CD4-positive, CD25-positive, alpha-beta regulatory T cell (primary cell): ENCODE measurements around the gene STAMBP. TPM values are rescaled to one million over a fixed set of nuclear protein-coding genes. Genes with fewer than 3 reads are reported as not detected.
A peak's percentile ranks its signal among the peaks of the same experiment; 100 is the strongest.

Experiments used
- ATAC-seq, 2 donors: fragments of 150-1000 bp; cut with Tn5 transposase; one replicate each; pipeline ENCODE4 v1.10.0; 2021; ENCODE audit warnings: low read depth in 2 of 2, moderate number of reproducible peaks in 2 of 2, moderate library complexity in 1 of 2
- DNase-seq, 3 donors: peaks; one replicate each; pipeline versions ENCODE4 v3.0.0 to v3.0.0-alpha.2; 2012 to 2022; ENCODE audit warnings: mixed read lengths in 1 of 3
- H3K27ac ChIP-seq: one replicate; pipeline ENCODE4 v1.7.0; 2013; ENCODE audit warnings: mild to moderate bottlenecking, low read length; ENCODE audit not compliant: insufficient read depth, poor library complexity, severe bottlenecking
- H3K27me3 ChIP-seq: one replicate; pipeline ENCODE4 v1.7.0; 2013; ENCODE audit warnings: low read length; ENCODE audit not compliant: control insufficient read depth, insufficient read depth
- H3K36me3 ChIP-seq: one replicate; pipeline ENCODE4 v1.7.0; 2013; ENCODE audit warnings: mild to moderate bottlenecking, low read length, moderate library complexity; ENCODE audit not compliant: control insufficient read depth, insufficient read depth
- H3K4me1 ChIP-seq: 2 replicates; pipeline ENCODE4 v1.7.0; 2013; ENCODE audit warnings: mild to moderate bottlenecking, low read length; ENCODE audit not compliant: insufficient read depth, control insufficient read depth, poor library complexity, severe bottlenecking
- H3K4me3 ChIP-seq: one replicate; pipeline ENCODE4 v1.7.0; 2013; ENCODE audit warnings: low read depth, mild to moderate bottlenecking, low read length, moderate library complexity
- H3K9me3 ChIP-seq, 2 experiments: 1 replicate in 1 of 2; 2 replicates in 1 of 2; pipeline ENCODE4 v1.7.0; 2013; ENCODE audit warnings: low read length in 2 of 2, mild to moderate bottlenecking in 1 of 2, moderate library complexity in 1 of 2; ENCODE audit not compliant: control insufficient read depth in 2 of 2
- H3K27ac Mint-ChIP-seq, 3 donors: one replicate each; pipeline ENCODE4 v1.8.0; 2020 to 2022; ENCODE audit warnings: mild to moderate bottlenecking in 3 of 3, mixed read lengths in 3 of 3, moderate library complexity in 2 of 3
- H3K27me3 Mint-ChIP-seq: one replicate; pipeline ENCODE4 v1.8.0; 2022; ENCODE audit warnings: mild to moderate bottlenecking, mixed read lengths
- H3K36me3 Mint-ChIP-seq: one replicate; pipeline ENCODE4 v1.8.0; 2020; ENCODE audit warnings: mixed read lengths
- H3K4me1 Mint-ChIP-seq, 4 donors: one replicate each; pipeline ENCODE4 v1.8.0; 2020 to 2022; ENCODE audit warnings: mixed read lengths in 4 of 4, mild to moderate bottlenecking in 1 of 4
- H3K4me3 Mint-ChIP-seq, 4 donors: one replicate each; pipeline ENCODE4 v1.8.0; 2020 to 2022; ENCODE audit warnings: mild to moderate bottlenecking in 4 of 4, mixed read lengths in 4 of 4, moderate library complexity in 3 of 4
- H3K9me3 Mint-ChIP-seq, 7 donors: one replicate each; pipeline ENCODE4 v1.8.0; 2020 to 2022; ENCODE audit warnings: mixed read lengths in 7 of 7, mild to moderate bottlenecking in 3 of 7, moderate library complexity in 2 of 7
- polyA plus RNA-seq, 4 donors: library from polyadenylated mRNA; unstranded; fragments of 300-500 nt; fragmentation: Illumina TruSeq; gene quantifications; one replicate each; pipeline ENCODE4 v1.2.3, GENCODE V29; 2021
- total RNA-seq: library from RNA; stranded (reverse); gene quantifications from one replicate; pipeline ENCODE4 v1.2.3, GENCODE V29; 2022

Gene STAMBP
- total and polyA plus RNA-seq, 5 donors from 2014 or later = 32.9 to 66.4 (median 49.8) TPM

DNA sequence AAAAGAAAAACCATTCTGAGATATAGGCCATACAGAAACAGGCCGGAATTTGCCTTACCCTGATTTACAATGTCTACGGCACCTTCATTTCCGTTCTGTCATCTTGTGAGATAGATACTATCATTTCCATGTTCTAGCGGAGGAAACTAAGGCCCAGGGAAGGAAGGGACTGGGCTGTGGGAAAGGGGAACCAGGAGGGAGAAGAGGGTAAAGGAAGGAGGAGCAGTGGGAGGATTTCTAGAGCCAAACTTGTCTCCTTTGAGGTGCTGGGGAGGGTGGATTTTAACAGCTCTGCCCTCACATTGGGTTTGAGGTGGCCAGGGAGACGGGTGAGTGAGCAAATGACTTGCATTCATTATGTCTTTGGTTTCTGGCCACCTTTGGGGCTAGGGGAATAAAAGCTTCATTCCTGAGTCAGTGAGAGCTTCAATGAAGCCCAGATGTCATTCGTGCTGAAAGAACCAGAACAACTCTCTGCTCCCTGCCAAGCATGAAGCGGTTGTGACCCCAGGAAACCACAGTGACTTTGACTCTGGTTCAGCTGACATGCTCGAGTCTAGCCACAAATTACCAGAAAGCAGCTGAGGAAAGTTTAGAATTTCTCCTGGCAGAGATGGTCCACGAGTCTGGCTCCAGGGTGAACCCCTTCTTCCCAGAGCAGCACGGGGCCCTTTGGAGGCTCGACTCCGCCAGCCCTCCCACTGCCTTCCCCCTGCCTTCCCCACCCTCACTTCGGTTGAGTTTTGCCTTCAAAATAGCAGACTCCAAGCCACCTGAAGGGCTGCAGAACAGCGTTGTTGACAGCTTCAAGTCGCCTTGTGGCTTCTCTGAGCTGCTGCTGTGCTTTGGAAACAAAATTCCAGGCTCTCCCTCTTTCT lies 67.8 kb downstream of the STAMBP start:
- peak overlapping the region; percentile 6 to 81 (median 64) for H3K4me3 Mint-ChIP-seq
- no peaks in the 10 kb centered on the region for H3K9me3 Mint-ChIP-seq
- ATAC-seq = peak; percentile 54
- peak overlapping the region; percentile 65 to 94 (median 83) for H3K27ac Mint-ChIP-seq
- no peaks in the 10 kb centered on the region for H3K9me3 ChIP-seq
- H3K27me3 Mint-ChIP-seq = peaks cover 4% of the 10 kb centered on the region
- H3K4me1 Mint-ChIP-seq = peaks cover 0 to 23% (median 4%) of the 10 kb centered on the region in 4 donors
- no peaks in the 10 kb centered on the region for H3K4me1 ChIP-seq
- peak overlapping the region; percentile 48 for H3K27ac ChIP-seq
- no peaks in the 10 kb centered on the region for H3K27me3 ChIP-seq
- no peaks in the 10 kb centered on the region for H3K36me3 Mint-ChIP-seq
- H3K36me3 ChIP-seq = no peaks in the 10 kb centered on the region
- peak overlapping the region; percentile 7 for H3K4me3 ChIP-seq
- peak in 2 of 3 donors; percentile 26 to 53 for DNase-seq

DNA sequence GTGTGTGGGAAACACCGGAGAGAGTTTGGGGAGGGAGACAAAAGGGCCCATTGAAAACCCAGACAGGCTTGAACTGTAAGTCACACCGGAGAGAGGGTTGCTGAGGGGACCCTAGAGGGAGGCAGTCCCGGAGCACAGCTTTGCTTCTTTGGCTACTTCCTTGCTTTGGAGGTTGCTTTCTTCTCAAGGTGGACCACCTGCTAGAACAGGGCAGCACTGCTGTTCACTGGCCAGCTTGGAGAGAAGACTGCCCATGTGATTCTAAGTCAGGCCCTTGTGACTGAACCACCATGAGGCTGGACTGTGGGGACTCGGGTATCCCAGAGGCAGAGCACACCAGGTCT lies 68.5 kb downstream of the STAMBP start:
- Mint-ChIP-seq H3K27me3 (peaks cover 4% of the 10 kb centered on the region), H3K4me3 (no peak overlapping the region), H3K36me3 (no peaks in the 10 kb centered on the region), H3K27ac (peak overlapping the region in 1 of 3 donors; percentile 83), H3K9me3 (no peaks in the 10 kb centered on the region), H3K4me1 (peaks cover 0 to 23% (median 4%) of the 10 kb centered on the region in 4 donors)
- DNase-seq (no peak), ATAC-seq (no peak)
- Histone ChIP-seq H3K27ac (no peak overlapping the region), H3K36me3 (no peaks in the 10 kb centered on the region), H3K4me1 (no peaks in the 10 kb centered on the region), H3K4me3 (no peak overlapping the region), H3K9me3 (no peaks in the 10 kb centered on the region), H3K27me3 (no peaks in the 10 kb centered on the region)

DNA sequence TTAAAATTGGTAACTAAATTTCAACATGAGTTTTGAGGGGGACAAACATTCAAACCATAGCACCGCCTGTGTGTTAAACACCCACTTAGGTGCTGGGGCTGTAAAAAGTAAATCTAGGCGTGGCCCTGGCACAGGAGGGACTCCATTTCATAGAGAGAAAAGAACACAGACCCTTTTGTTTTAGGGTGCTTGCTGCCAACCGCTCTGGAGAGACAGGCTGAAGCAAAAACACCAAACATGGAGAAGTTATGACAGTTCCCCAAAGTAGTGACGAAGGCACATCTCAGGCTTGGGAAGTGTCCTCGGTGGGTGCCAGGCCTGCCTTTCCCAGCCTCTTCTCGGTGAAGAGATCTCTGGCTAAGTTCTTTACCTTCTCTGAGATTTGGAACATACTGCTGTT lies 69.2 kb downstream of the STAMBP start:
- no peaks in the 10 kb centered on the region for H3K27me3 ChIP-seq
- Mint-ChIP-seq H3K4me3 (no peak overlapping the region), H3K36me3 (no peaks in the 10 kb centered on the region), H3K27ac (no peak overlapping the region), H3K4me1 (peaks cover 0 to 23% (median 4%) of the 10 kb centered on the region in 4 donors), H3K27me3 (peaks cover 4% of the 10 kb centered on the region), H3K9me3 (no peaks in the 10 kb centered on the region)
- ATAC-seq (no peak), DNase-seq (no peak)
- no peak overlapping the region for H3K4me3 ChIP-seq
- no peak overlapping the region for H3K27ac ChIP-seq
- no peaks in the 10 kb centered on the region for H3K36me3 ChIP-seq
- no peaks in the 10 kb centered on the region for H3K4me1 ChIP-seq
- no peaks in the 10 kb centered on the region for H3K9me3 ChIP-seq

DNA sequence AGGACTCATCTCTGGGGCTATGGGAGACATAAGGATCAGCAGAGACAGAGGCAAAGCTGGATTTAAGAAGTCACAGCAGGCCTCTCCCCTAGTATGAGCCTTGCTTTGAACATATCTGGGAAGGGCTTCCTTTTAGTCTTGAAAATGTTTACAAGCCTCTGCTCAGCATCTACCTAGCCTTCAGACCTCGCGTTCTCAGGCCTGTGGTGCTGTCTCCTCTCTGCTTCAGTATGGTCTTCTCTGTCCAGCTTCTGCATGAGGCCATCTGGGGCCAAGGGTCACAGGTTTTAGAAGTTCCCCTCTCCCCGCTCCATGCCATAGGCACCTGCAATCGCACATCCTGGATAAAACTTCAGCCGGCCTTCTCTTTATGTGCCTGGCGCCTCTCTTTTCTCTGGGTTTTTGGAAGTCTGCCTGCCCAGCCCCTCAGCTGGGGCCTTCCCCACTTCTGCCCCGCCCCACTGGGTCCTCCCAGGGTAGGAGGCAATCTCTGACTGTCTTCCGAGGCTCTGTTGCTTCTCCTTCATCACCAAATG lies 71.1 kb downstream of the STAMBP start:
- Histone ChIP-seq H3K27me3 (no peaks in the 10 kb centered on the region), H3K36me3 (no peaks in the 10 kb centered on the region), H3K27ac (no peak overlapping the region), H3K9me3 (no peaks in the 10 kb centered on the region), H3K4me1 (no peaks in the 10 kb centered on the region), H3K4me3 (no peak overlapping the region)
- Mint-ChIP-seq H3K36me3 (no peaks in the 10 kb centered on the region), H3K27me3 (no peaks in the 10 kb centered on the region), H3K4me3 (no peak overlapping the region), H3K27ac (no peak overlapping the region), H3K4me1 (peaks cover 0 to 14% (median 1%) of the 10 kb centered on the region in 4 donors), H3K9me3 (no peaks in the 10 kb centered on the region)
- DNase-seq (no peak), ATAC-seq (no peak)

DNA sequence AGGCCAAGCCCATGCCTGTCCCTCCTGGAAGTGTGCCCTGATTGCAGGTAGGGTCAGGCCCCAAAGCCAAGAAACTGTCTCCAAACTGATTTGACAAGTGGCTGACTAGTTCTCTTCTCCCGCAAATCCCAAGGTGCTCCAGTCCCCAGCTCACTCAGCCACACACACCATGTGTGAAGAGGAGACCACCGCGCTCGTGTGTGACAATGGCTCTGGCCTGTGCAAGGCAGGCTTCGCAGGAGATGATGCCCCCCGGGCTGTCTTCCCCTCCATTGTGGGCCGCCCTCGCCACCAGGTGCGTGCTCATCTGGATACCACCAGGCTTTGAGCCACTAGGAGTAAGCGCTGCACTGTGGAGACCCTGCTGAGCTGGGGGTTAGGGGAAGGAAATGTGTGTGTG lies 72.4 kb downstream of the STAMBP start:
- no peak overlapping the region for H3K27ac ChIP-seq
- Mint-ChIP-seq H3K4me1 (peaks cover 0 to 8% (median 1%) of the 10 kb centered on the region in 4 donors), H3K36me3 (no peaks in the 10 kb centered on the region), H3K27me3 (no peaks in the 10 kb centered on the region), H3K27ac (no peak overlapping the region), H3K9me3 (no peaks in the 10 kb centered on the region), H3K4me3 (no peak overlapping the region)
- no peaks in the 10 kb centered on the region for H3K9me3 ChIP-seq
- no peaks in the 10 kb centered on the region for H3K4me1 ChIP-seq
- H3K27me3 ChIP-seq = no peaks in the 10 kb centered on the region
- H3K4me3 ChIP-seq = no peak overlapping the region
- H3K36me3 ChIP-seq = no peaks in the 10 kb centered on the region
- DNase-seq (no peak), ATAC-seq (no peak)

DNA sequence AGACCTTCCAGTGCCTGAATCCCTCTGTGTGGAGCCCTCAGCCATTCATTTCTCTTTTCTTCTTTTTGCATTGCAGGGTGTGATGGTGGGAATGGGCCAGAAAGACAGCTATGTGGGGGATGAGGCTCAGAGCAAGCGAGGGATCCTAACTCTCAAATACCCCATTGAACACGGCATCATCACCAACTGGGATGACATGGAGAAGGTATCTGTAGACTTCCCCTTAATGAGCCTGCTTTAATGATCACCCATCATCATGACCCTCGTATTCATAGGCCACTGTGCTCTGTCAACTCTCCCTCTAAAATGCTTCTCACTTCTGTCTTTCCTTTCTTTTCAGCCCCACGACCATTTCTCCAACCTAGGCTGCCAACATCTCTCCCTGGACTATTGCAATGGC lies 73.5 kb downstream of the STAMBP start:
- ATAC-seq (no peak), DNase-seq (no peak)
- Histone ChIP-seq H3K9me3 (no peaks in the 10 kb centered on the region), H3K4me3 (no peak overlapping the region), H3K4me1 (no peaks in the 10 kb centered on the region), H3K27me3 (no peaks in the 10 kb centered on the region), H3K27ac (no peak overlapping the region), H3K36me3 (no peaks in the 10 kb centered on the region)
- H3K4me1 Mint-ChIP-seq = no peaks in the 10 kb centered on the region
- H3K36me3 Mint-ChIP-seq = no peaks in the 10 kb centered on the region
- H3K9me3 Mint-ChIP-seq = no peaks in the 10 kb centered on the region
- H3K27ac Mint-ChIP-seq = no peak overlapping the region
- H3K4me3 Mint-ChIP-seq = no peak overlapping the region
- H3K27me3 Mint-ChIP-seq = no peaks in the 10 kb centered on the region

DNA sequence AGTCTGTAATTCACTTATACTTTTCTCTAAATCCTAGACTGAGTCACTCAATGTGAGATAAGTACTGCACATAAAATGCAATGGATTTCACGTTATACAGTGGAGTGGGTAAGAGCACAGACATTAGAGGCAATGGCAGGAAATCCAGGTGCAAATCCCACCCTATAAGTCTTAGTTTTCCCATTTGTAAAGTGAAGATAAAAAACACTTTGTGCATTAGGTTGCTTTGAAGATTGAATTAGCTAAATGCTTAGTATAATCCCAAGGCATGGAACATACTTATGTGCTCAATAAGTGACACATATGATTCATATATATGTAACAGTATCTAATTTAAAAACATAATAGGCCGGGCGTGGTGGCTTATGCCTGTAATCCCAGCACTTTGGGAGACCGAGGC lies 74.6 kb downstream of the STAMBP start:
- peaks cover 4% of the 10 kb centered on the region for H3K4me1 ChIP-seq
- ATAC-seq (no peak), DNase-seq (no peak)
- H3K27me3 ChIP-seq = no peaks in the 10 kb centered on the region
- no peaks in the 10 kb centered on the region for H3K36me3 Mint-ChIP-seq
- H3K27ac ChIP-seq = no peak overlapping the region
- H3K36me3 ChIP-seq = no peaks in the 10 kb centered on the region
- H3K27ac Mint-ChIP-seq = no peak overlapping the region
- no peak overlapping the region for H3K4me3 Mint-ChIP-seq
- H3K4me1 Mint-ChIP-seq = peaks cover 0 to 2% (median 0%) of the 10 kb centered on the region in 4 donors
- H3K9me3 ChIP-seq = no peaks in the 10 kb centered on the region
- H3K4me3 ChIP-seq = no peak overlapping the region
- H3K9me3 Mint-ChIP-seq = no peaks in the 10 kb centered on the region
- H3K27me3 Mint-ChIP-seq = no peaks in the 10 kb centered on the region
